HFF-Myc (cell line): ENCODE data around the gene RAPGEFL1.

Experiments
- DNase-seq: peaks from one replicate; pipeline ENCODE4 v3.0.0-alpha.2; 2011; ENCODE audit warnings: low read depth; ENCODE audit errors: extremely low read depth
- H3K4me3 ChIP-seq: replicated peaks from 2 replicates; pipeline ENCODE4 v1.5.1; 2011; ENCODE audit warnings: low read depth, mild to moderate bottlenecking, control low read depth, low read length
- TF ChIP-seq, protein P1 (sequence below): IDR thresholded peaks from 2 replicates; pipeline ENCODE4 v1.5.1; 2012; ENCODE audit warnings: mild to moderate bottlenecking, low read depth, low read length, control low read depth; ENCODE audit errors: missing control alignments

Gene RAPGEFL1

DNA sequence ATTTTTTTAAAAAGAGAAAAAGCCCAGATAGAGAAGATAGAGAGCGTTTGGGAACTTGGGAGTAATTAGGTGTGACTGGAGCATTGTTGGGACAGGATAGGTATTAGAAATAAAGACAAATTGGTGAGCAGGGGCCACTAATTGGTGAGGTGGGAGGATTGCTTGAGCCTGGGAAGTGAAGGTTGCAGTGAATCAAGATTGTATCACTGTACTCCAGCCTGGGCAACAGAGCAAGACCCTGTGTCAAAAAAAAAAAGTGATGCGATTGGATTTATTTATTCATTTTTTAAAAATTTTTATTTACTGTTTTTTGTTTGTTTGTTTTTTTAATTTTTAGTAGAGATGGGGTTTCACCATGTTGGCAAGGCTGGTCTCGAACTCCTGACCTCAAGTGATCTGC, 31.8 kb upstream of the RAPGEFL1 start:
- H3K4me3 ChIP-seq = no peak overlapping the region
- DNase-seq = no peak
- TF ChIP-seq, protein P1, sequence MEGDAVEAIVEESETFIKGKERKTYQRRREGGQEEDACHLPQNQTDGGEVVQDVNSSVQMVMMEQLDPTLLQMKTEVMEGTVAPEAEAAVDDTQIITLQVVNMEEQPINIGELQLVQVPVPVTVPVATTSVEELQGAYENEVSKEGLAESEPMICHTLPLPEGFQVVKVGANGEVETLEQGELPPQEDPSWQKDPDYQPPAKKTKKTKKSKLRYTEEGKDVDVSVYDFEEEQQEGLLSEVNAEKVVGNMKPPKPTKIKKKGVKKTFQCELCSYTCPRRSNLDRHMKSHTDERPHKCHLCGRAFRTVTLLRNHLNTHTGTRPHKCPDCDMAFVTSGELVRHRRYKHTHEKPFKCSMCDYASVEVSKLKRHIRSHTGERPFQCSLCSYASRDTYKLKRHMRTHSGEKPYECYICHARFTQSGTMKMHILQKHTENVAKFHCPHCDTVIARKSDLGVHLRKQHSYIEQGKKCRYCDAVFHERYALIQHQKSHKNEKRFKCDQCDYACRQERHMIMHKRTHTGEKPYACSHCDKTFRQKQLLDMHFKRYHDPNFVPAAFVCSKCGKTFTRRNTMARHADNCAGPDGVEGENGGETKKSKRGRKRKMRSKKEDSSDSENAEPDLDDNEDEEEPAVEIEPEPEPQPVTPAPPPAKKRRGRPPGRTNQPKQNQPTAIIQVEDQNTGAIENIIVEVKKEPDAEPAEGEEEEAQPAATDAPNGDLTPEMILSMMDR = no peak

DNA sequence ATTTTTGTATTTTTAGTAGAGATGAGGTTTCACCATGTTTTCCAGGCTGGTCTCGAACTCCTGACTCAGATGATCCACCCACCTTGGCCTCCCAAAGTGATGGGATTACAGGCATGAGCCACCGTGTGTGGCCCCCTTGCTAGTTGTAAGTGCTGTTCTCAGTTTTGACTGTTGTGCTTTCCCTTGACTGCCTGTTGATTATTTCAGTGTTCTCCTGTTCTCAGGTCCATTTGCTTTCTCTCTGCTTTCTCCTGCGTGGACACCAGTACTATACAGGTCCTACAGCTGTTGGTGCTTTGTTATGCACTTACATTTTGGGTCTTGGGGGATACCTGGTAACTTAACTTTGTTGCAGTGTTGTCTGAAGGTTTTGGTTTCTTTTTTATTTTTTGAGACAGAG, 28.7 kb upstream of the RAPGEFL1 start:
- no peak overlapping the region for H3K4me3 ChIP-seq
- TF ChIP-seq, protein P1 = no peak
- DNase-seq = no peak

DNA sequence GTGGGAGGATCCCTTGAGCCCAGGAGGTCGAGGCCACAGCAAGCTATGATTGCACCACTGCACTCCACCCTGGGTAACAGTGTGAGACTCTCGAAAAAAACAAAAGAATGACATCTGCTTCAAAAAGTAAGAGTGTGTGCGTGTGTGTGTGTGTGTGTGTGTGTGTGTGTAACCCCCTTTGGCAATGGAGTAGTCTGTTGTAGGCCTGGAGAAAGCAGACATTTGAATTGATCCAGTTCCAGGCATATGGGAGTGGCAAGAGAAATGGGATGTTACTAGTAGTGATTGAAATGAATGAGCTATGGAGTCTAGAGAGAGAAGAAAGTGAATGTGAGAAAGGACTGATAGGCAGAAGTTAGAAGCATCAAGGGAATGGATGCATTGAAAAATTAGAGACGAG, 27.0 kb upstream of the RAPGEFL1 start:
- no peak overlapping the region for H3K4me3 ChIP-seq
- no peak for DNase-seq
- TF ChIP-seq, protein P1 = no peak

DNA sequence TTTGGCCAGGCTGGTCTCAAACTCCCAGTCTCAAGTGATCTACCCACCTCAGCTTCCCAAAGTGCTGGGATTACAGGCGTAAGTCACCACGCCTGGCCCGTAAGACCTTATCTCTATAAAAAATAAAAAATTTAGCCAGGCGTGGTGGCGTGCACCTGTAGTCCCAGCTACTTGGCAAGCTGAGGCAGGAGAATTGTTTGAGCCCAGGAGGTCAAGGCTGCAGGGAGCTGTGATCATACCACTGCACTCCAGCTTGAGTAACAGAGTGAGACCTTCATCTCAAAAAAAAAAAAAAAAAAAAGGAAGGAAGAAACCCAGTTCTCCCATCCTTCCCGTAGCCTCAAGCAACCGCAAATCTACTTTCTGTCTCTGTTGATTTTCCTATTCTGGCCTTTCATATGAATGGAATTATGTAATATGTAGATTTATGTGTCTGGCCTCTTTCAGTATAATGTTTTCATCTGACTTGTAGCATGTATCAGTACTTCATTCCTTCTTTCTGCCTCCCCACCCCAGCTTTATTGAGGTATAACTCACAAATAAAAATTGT, 25.8 kb upstream of the RAPGEFL1 start:
- DNase-seq = no peak
- TF ChIP-seq, protein P1 = no peak
- H3K4me3 ChIP-seq = no peak overlapping the region

DNA sequence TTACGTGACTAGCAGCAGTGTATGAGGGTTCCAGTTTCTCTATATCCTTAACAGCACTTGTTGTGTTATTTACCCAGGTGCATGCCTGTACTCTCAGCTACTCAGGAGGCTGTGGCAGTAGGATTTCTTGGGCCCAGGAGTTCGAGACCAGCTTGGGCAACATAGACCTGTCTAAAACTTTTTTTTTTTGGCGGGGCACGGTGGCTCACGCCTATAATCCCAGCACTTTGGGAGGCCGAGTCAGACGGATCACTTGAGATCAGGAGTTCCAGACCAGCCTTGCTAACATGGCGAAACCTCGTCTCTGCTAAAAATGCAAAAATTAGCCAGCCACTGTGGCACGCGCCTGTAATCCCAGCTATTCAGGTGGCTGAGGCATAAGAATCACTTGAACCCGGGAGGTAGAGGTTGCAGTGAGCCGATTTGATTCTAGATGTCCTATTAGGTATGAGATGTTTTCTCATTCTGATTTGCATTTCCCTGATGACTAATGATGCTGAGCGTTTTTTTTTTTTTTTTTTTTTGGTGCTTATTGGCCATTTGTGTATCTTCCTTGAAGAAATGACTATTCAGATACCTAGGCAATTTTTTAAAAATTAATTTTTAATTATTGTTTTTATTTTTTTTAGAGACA, 23.6 kb upstream of the RAPGEFL1 start:
- no peak overlapping the region for H3K4me3 ChIP-seq
- no peak for DNase-seq
- TF ChIP-seq, protein P1 = no peak

DNA sequence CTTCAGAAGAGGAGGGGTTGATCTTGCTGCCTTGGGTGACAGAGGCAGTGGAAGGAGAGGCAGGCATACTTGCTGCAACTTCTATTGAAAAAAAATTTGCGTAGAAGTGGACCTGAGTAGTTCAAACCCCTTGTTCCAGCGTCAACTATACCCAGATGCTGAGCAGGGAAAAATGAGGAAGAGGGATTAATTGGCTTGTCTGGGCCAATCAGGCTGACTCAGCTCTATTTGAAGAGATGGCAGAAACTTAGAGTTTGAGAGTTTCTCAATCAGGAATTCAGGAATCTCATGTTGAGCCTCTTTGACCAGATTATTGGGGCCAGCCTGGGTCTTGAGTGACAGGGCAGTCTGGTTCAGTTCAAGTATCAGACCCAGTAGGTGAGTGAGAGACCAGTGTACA, 19.3 kb upstream of the RAPGEFL1 start:
- TF ChIP-seq, protein P1 = no peak
- H3K4me3 ChIP-seq = no peak overlapping the region
- no peak for DNase-seq

DNA sequence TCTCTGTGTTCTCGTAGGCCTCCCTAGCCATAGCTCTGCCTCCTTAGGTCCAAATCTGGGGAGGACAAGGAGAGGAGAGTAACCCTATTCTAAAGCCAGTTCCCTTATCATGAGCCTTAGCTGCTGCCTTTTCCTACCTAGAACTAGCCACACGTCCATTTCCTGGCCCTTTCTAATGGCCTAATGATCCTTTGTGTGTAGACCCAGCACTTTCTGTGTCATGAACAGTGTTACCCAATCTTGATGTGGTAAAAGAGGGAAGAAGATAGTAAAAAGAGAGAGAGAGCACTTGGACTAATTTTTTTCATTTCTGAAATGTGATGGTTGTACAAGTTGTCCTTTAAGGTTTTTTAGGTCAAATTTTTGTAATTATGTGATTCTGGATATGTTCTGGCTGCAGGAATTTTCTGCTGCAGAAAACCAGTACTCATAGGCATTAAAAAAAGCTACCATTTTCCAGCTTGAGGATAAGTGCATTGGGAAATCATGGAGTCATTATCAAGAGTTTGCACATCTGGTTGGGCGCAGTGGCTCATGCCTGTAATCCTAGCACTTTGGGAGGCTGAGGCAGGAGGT, 18.7 kb upstream of the RAPGEFL1 start:
- no peak for DNase-seq
- TF ChIP-seq, protein P1 = no peak
- no peak overlapping the region for H3K4me3 ChIP-seq
